Type B pancreatic cell (in vitro differentiated cells): ENCODE data around the gene MTF1. TPM values are rescaled to one million over a fixed set of nuclear protein-coding genes. Genes with fewer than 3 reads are reported as not detected.
A peak's percentile ranks its signal among the peaks of the same experiment; 100 is the strongest.

Source experiments
- DNase-seq: peaks from one replicate; pipeline ENCODE4 v3.0.0; 2021; ENCODE audit warnings: mixed read lengths; ENCODE audit not compliant: unreplicated experiment; ENCODE audit errors: extremely low spot score
- H3K27ac Mint-ChIP-seq: 2 replicates; pipeline ENCODE4 v1.8.0; 2021; ENCODE audit warnings: mild to moderate bottlenecking, mixed read lengths
- H3K27me3 Mint-ChIP-seq: 2 replicates; pipeline ENCODE4 v1.8.0; 2021; ENCODE audit warnings: mixed read lengths
- H3K36me3 Mint-ChIP-seq: 2 replicates; pipeline ENCODE4 v1.8.0; 2021; ENCODE audit warnings: mixed read lengths
- H3K4me1 Mint-ChIP-seq: one replicate; pipeline ENCODE4 v1.8.0; 2021; ENCODE audit warnings: mixed read lengths; ENCODE audit not compliant: unreplicated experiment
- H3K4me3 Mint-ChIP-seq: 2 replicates; pipeline ENCODE4 v1.8.0; 2021; ENCODE audit warnings: mild to moderate bottlenecking, mixed read lengths
- H3K9me3 Mint-ChIP-seq: 2 replicates; pipeline ENCODE4 v1.8.0; 2021; ENCODE audit warnings: mixed read lengths
- CTCF ChIP-seq: fragments of 200-600 bp; sonication (generic); conservative IDR thresholded peaks from 2 replicates; pipeline ENCODE4 v1.5.0; 2021; ENCODE audit warnings: antibody characterized with exemption, mild to moderate bottlenecking
- total RNA-seq: library from RNA; stranded (reverse); gene quantifications from 2 replicates; pipeline ENCODE4 v1.2.1, GENCODE V29; 2021; ENCODE audit warnings: low replicate concordance

MTF1 gene
- total RNA-seq, 1 donor from 2014 or later, result 20.5 TPM

DNA sequence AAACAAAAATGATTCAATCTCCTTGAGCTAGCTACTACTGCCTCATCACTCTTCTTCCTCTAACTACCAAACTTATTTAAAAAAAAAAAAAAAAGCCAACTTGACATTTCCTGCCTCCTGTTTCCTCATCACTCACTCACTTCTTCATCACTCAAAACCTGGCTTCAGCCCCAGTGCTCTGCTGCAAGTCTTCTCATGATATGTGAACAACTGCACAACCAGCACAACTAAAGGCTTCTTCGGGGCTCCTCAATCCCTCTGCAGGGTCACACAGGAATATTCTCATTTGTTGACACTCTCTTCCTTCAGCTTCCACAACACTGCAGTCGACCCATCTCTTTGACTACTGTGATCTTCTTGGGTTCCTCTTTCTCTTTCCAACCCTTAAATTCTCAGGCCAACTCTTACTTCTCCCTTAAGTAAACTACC, 7.6 kb downstream of the MTF1 start:
- Mint-ChIP-seq H3K36me3 (peaks cover 9% of the 10 kb centered on the region), H3K27me3 (no peaks in the 10 kb centered on the region), H3K4me3 (no peak overlapping the region), H3K9me3 (no peaks in the 10 kb centered on the region), H3K4me1 (peaks cover 9% of the 10 kb centered on the region), H3K27ac (no peak overlapping the region)
- no peak for DNase-seq
- TF ChIP-seq CTCF, result no peak

DNA sequence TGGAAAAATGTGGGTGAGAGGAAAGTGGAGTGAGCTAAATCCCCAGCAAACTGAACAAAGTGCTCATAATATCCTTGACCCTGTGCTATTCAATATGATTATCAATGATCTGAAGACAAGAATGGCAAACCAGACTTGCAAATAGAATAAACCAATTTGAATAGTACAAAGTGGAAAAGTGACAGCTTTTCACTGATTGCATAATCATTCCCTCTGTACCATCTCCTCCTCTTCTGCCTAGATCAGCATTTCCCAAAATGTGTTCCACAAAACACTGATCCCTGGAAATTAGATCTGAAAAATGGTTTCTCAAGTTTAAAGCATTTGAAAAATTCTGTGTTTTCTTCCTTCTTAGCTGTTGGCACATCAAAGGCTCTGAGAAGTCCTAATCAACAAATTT, 8.1 kb downstream of the MTF1 start:
- TF ChIP-seq CTCF, result no peak
- Mint-ChIP-seq H3K4me3 (no peak overlapping the region), H3K9me3 (no peaks in the 10 kb centered on the region), H3K4me1 (peaks cover 9% of the 10 kb centered on the region), H3K27me3 (no peaks in the 10 kb centered on the region), H3K27ac (no peak overlapping the region), H3K36me3 (peaks cover 9% of the 10 kb centered on the region)
- no peak for DNase-seq

GRCh38 chr1:37850352-37850955, 8.9 kb downstream of the MTF1 start:
- Mint-ChIP-seq H3K27ac (no peak overlapping the region), H3K36me3 (peaks cover 9% of the 10 kb centered on the region), H3K4me3 (no peak overlapping the region), H3K4me1 (peaks cover 9% of the 10 kb centered on the region), H3K9me3 (no peaks in the 10 kb centered on the region), H3K27me3 (no peaks in the 10 kb centered on the region)
- no peak for DNase-seq
- TF ChIP-seq CTCF, result no peak

- no peak for TF ChIP-seq CTCF
- peaks cover 12% of the 10 kb centered on the region for H3K36me3 Mint-ChIP-seq
- H3K9me3 Mint-ChIP-seq, result no peaks in the 10 kb centered on the region
- no peak overlapping the region for H3K4me3 Mint-ChIP-seq
- no peaks in the 10 kb centered on the region for H3K27me3 Mint-ChIP-seq
- H3K4me1 Mint-ChIP-seq, result peaks cover 4% of the 10 kb centered on the region
- DNase-seq, result no peak
- H3K27ac Mint-ChIP-seq, result no peak overlapping the region
Observed at GRCh38 chr1:37849480-37849879, 9.9 kb downstream of the MTF1 start.

GRCh38 chr1:37846647-37847339, 12.6 kb downstream of the MTF1 start:
- H3K4me1 Mint-ChIP-seq, result no peaks in the 10 kb centered on the region
- H3K9me3 Mint-ChIP-seq, result no peaks in the 10 kb centered on the region
- no peak for DNase-seq
- no peaks in the 10 kb centered on the region for H3K27me3 Mint-ChIP-seq
- no peak for TF ChIP-seq CTCF
- peak overlapping the region; percentile 42 for H3K27ac Mint-ChIP-seq
- H3K4me3 Mint-ChIP-seq, result no peak overlapping the region
- peaks cover 7% of the 10 kb centered on the region for H3K36me3 Mint-ChIP-seq
